GM10248 (cell line): ENCODE measurements around the gene C5orf46.

Source experiments
- CTCF ChIA-PET: fragments of 300-600 bp; sonication (Branson Sonifier 250); formaldehyde crosslinking; extraction: SDS; loops from one replicate; lab custom pipeline; 2021; ENCODE audit warnings: antibody characterized with exemption; lab: Yijun Ruan, JAX
- POLR2A ChIA-PET: fragments of 350-650 bp; sonication (Branson Sonifier 250); formaldehyde crosslinking; extraction: SDS; loops from one replicate; lab custom pipeline; 2020; ENCODE audit warnings: antibody characterized with exemption; lab: Yijun Ruan, JAX
- DNase-seq: peaks from one replicate; pipeline ENCODE4 v3.0.0; 2012; ENCODE audit errors: extremely low spot score
- TF ChIP-seq, protein P1 (sequence below): IDR thresholded peaks from 2 replicates; pipeline ENCODE4 v1.5.1; 2012; ENCODE audit warnings: mild to moderate bottlenecking, low read depth; ENCODE audit errors: extremely low read depth, missing control alignments, control extremely low read depth

C5orf46 gene

DNA sequence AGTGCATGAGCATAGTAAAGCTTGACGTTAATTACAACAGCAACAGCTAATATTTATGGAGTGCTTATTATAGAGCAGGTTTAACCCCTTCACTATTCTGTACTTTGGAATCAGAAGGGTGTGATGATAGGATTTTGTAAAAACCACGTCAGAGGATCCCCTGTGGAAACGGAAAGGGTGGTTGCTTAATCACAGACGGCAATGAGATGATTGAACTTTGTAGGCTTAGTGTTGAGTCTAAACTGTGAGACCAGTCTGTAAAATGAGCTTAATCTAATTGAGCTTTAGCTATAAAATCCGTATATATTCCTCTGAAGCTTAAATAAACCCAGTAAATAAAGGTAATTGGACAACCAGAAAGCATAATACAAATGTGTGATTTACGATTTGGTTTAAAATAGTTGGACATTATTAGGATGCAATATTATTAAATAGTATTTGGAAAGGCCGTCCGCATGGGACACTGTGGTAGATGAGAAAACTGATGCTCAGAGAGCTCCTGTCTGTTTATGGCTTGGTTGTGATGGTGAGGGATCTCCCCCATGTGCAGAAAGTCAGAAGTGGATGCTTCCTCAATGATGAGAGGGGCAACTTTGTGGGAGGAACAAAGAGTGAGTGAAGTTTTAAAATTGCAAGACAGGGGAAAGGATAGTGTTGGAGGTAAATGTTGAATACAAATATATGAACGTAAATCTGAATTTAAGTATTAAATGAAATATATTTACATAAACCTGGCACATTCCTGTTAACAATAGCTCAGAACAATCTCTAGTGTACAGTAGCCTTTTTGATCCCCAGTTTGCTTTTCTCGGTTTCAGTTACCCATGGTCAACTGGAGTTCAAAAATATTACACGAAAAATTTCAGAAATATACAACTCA, 51.2 kb downstream of the C5orf46 start:
- ChIA-PET CTCF (interaction anchor here (1.0 to 2.6 kb wide), 3 partner anchors 10 to 878 kb away, joined by 3 to 9 read pairs (median 7); no protein-coding TSS in a partner anchor), POLR2A (no interaction called here)
- TF ChIP-seq, protein P1, sequence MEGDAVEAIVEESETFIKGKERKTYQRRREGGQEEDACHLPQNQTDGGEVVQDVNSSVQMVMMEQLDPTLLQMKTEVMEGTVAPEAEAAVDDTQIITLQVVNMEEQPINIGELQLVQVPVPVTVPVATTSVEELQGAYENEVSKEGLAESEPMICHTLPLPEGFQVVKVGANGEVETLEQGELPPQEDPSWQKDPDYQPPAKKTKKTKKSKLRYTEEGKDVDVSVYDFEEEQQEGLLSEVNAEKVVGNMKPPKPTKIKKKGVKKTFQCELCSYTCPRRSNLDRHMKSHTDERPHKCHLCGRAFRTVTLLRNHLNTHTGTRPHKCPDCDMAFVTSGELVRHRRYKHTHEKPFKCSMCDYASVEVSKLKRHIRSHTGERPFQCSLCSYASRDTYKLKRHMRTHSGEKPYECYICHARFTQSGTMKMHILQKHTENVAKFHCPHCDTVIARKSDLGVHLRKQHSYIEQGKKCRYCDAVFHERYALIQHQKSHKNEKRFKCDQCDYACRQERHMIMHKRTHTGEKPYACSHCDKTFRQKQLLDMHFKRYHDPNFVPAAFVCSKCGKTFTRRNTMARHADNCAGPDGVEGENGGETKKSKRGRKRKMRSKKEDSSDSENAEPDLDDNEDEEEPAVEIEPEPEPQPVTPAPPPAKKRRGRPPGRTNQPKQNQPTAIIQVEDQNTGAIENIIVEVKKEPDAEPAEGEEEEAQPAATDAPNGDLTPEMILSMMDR: no peak
- DNase-seq: no peak

DNA sequence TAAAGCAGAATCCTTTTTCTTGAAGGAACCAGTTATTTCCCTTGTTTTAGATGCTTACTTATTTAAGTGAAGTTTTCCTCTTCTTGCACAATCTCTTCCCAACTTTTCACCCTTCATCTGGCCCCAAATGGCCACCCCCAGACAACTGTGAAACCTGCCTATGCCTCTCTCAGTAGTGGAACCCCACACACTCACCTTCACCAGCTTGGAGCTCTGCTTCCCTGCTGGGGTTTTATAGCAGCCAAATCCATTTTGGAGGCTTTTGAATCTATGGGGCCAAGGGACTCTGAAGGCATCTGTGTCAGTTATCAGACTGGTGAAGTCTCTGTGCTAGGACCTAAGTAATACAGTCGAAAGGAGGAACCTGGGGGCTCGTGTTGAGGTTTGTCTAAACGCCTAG, 52.0 kb downstream of the C5orf46 start:
- DNase-seq: no peak
- ChIA-PET POLR2A (no interaction called here), CTCF (interaction anchor here (1.0 to 2.6 kb wide), 4 partner anchors 9 to 878 kb away, joined by 3 to 9 read pairs (median 5); no protein-coding TSS in a partner anchor)
- TF ChIP-seq, protein P1: no peak

DNA sequence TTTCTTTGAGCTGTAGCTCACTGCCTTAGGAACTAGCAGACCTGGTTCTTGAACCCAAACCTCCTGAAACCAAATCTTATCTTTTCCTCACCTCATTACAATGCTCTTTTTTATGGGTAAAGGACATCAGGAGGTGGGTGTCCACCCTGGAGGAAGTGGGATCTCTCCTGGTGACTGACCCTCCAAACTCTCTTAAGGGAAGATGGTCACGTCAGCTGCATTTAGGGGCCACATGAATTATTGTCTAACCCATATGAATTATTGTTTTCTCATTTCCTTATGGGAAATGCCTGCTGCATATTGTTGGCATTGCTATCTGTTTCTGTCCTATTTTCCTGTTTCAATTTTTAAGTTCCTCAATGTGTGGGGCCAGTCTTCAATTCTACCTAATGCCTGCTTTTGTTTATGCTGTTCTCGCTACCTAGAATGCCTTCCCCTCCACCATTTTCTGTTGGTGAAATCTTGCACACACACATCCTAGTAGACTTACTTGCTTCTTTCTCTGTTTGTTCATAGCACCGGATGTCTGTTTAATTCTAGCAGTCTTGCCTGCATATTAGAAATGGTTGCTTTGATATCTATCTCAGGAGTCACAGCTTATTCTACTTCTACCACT, 52.9 kb downstream of the C5orf46 start:
- POLR2A ChIA-PET: no interaction called here
- CTCF ChIA-PET: interaction anchor here (1.4 to 2.6 kb wide), 2 partner anchors 8 to 31 kb away, joined by 3 to 9 read pairs; no protein-coding TSS in a partner anchor
- TF ChIP-seq, protein P1: no peak
- DNase-seq: no peak

DNA sequence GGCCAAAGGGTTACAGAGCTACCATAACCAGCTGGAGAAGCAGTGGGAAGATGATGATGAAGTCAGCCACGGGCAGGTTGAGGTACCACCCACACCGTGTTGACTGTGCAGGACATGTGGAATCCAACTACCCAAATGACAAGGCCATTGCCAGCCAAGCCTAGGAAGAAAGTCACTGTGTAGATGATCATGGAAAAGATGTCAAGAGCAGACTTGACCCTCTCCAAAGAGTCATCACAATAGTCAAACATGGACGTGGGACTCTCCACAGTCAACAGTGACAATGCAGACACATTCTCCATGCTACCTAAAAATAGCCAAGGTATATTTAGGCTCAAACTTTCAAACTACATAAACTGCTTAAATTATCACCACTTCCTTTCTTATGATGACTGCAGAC, 54.0 kb downstream of the C5orf46 start:
- DNase-seq: no peak
- ChIA-PET POLR2A (no interaction called here), CTCF (no interaction called here)
- TF ChIP-seq, protein P1: no peak

DNA sequence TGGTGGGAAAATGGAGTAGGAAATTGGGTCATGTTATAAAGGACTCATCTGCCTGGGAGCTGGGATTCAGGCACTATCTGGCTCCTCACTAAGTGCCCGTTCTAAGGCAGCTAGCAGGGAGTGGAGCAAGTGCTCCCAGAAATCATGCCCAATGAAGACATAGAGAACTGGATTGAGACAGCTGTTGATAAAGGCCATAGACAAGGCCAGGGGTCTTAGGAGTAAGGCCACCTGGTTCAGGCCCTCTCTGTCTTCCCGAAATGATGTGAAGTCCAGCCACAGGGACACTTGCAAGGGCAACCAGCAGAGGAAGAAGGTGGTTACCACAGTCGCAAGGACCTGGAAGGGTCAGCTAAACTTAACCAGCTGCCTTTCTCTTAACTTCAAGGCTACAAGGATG, 54.8 kb downstream of the C5orf46 start:
- ChIA-PET CTCF (interaction anchor here (0.6 to 1.3 kb wide), 2 partner anchors 9 to 879 kb away, joined by 3 read pairs; no protein-coding TSS in a partner anchor), POLR2A (no interaction called here)
- TF ChIP-seq, protein P1: no peak
- DNase-seq: no peak

DNA sequence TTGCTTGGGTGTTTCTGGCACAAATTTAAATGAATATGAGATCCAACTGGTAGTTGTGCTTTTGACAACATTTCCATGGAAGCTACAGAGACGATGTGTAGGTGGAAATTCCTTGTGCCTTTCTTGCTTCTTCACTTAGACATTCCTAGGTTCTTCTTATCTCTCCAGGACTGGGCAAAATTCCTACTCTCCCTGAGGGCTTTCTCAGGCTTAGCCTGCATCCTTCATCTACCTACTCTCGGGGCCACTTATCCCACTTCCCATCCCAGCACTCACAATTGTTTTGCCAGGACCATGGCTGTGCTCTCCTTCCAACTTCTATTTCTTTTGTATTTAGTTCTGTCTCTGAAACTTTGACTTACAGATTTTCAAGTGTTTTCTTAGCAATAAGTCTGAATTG, 57.1 kb downstream of the C5orf46 start:
- no peak for DNase-seq
- ChIA-PET CTCF (interaction anchor here (1.3 to 2.7 kb wide), 2 partner anchors 8 to 100 kb away, joined by 3 to 22 read pairs; no protein-coding TSS in a partner anchor), POLR2A (no interaction called here)
- TF ChIP-seq, protein P1: no peak
